Left ventricle myocardium inferior (tissue), 1 donor: Measurements from ENCODE around the gene TMEM214. TPM values are rescaled to one million over a fixed set of nuclear protein-coding genes. Genes with fewer than 3 reads are reported as not detected.

Experiments used
- DNase-seq: peaks from one replicate; pipeline ENCODE4 v3.0.0-alpha.2; 2020
- H3K27ac ChIP-seq: fragments of 200-600 bp; replicated peaks from 2 replicates; pipeline ENCODE4 v1.8.0; 2021
- H3K27me3 ChIP-seq: fragments of 200-600 bp; 2 replicates; pipeline ENCODE4 v1.8.0; 2021; ENCODE audit warnings: low read depth
- H3K36me3 ChIP-seq: fragments of 200-600 bp; 2 replicates; pipeline ENCODE4 v1.8.0; 2021
- H3K4me1 ChIP-seq: fragments of 200-600 bp; 2 replicates; pipeline ENCODE4 v1.8.0; 2021
- H3K4me3 ChIP-seq: fragments of 200-600 bp; 2 replicates; pipeline ENCODE4 v1.8.0; 2021; ENCODE audit warnings: mild to moderate bottlenecking, moderate library complexity
- H3K9me3 ChIP-seq: fragments of 200-600 bp; replicated peaks from 2 replicates; pipeline ENCODE4 v1.8.0; 2021
- CTCF ChIP-seq: fragments of 200-600 bp; IDR thresholded peaks from 2 replicates; pipeline ENCODE4 v1.8.0; 2021; ENCODE audit warnings: antibody characterized with exemption, mild to moderate bottlenecking, borderline replicate concordance
- intact Hi-C: fragments of 100-400 bp; cut with micrococcal nuclease; formaldehyde crosslinking; loops from one replicate; pipeline ENCODE4 v1.11.0; 2022
- long read RNA-seq: library from polyadenylated mRNA; unstranded; transcript quantifications from one replicate; pipeline ENCODE4 v2.0.0, GENCODE V29; 2021
- total RNA-seq: library from RNA; stranded (reverse); fragmentation: NEBNext Ultra II Directional; extraction: Animal tissue kit (Norgen Biotek cat#: 25700); gene quantifications from one replicate; pipeline ENCODE4 v1.2.1, GENCODE V29; 2021
- donor health status: DM: no; HTN: yes; CAD: no; lungs with severe emphysema.

TMEM214 gene, protein sequence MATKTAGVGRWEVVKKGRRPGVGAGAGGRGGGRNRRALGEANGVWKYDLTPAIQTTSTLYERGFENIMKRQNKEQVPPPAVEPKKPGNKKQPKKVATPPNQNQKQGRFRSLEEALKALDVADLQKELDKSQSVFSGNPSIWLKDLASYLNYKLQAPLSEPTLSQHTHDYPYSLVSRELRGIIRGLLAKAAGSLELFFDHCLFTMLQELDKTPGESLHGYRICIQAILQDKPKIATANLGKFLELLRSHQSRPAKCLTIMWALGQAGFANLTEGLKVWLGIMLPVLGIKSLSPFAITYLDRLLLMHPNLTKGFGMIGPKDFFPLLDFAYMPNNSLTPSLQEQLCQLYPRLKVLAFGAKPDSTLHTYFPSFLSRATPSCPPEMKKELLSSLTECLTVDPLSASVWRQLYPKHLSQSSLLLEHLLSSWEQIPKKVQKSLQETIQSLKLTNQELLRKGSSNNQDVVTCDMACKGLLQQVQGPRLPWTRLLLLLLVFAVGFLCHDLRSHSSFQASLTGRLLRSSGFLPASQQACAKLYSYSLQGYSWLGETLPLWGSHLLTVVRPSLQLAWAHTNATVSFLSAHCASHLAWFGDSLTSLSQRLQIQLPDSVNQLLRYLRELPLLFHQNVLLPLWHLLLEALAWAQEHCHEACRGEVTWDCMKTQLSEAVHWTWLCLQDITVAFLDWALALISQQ
- total RNA-seq: 31.4 TPM
- long read RNA-seq, transcript TMEM214-201 (17 exons, 2,990 nt): major isoform, 25 of 57 reads
- long read RNA-seq, partial matches to known transcripts: 9 of 57 reads
- long read RNA-seq, other reads (novel, unspliced or antisense): 19 of 57 reads

DNA sequence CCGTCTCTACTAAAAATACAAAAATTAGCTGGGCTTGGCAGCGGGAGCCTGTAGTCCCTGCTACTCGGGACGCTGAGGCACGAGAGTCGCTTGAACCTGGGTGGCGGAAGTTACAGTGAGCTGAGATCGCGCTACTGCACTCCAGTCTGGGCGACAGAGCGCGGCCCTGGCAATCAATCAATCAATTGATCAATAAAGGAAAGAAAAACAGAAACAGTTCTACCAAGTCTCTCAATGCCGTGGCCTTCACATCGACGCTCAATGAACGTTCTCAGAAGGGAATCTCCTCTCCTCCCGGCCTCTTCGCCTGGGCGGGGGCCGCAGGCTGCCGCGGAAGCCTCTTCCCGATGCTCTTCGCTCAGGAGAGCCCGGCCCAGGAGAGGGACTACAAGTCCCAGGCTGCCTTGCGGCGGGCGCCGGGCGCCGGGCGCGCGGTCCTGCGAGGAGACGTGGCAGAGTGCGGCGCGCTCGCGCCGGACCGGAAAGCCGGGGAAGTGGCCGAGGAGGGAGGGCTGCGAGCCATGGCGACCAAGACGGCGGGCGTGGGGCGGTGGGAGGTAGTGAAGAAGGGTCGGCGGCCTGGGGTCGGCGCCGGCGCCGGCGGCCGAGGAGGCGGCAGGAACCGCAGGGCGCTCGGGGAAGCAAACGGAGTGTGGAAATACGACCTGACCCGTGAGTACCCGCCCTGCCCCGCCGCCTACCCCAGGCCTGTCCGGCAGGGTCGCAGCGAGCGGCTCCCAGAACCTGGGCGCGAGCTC, at the start of gene TMEM214:
Gene TMEM214 (plus strand): TSS at position 471 of the 758 bp plus-strand sequence. CDS start 51 bp downstream, at position 522.
- no peaks in the 10 kb centered on the region for H3K27me3 ChIP-seq
- peak within 1 kb of the TSS; percentile 92 for H3K27ac ChIP-seq
- H3K9me3 ChIP-seq: no peaks in the 10 kb centered on the region
- peak; percentile 30 for TF ChIP-seq CTCF
- peaks cover 38% of the 10 kb centered on the region for H3K4me1 ChIP-seq
- intact Hi-C loops: no loop called here
- peak; percentile 92 for DNase-seq
- H3K4me3 ChIP-seq: peak within 1 kb of the TSS; percentile 79
- H3K36me3 ChIP-seq: peaks cover 42% of the 10 kb centered on the region

DNA sequence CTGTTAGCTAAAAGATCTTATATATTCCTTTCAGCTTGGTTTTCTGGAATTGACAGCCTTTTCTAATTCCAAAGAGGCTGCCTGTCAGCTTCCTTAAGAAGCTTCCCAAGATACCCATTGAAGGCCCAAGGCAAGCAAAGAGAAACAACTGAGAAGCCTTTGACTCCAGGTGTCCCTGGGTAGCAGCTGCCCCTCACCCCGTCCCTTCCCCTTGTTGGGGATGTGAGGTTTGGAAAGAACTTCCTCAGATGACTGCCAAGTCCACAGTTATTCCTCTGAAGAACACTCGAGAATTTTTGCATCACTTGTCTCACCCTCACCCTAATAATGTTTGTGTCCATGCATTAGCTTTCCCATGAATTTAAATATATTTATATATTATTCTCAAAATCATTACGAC, 49.0 kb upstream of the TMEM214 start:
- Histone ChIP-seq H3K4me3 (no peak overlapping the region), H3K27me3 (no peaks in the 10 kb centered on the region), H3K4me1 (peaks cover 33% of the 10 kb centered on the region), H3K27ac (no peak overlapping the region), H3K9me3 (no peaks in the 10 kb centered on the region), H3K36me3 (no peaks in the 10 kb centered on the region)
- TF ChIP-seq CTCF: no peak
- no peak for DNase-seq
- intact Hi-C loops: no loop called here

GRCh38 chr2:26985807-26986206, 47.0 kb upstream of the TMEM214 start:
- DNase-seq: no peak
- H3K27ac ChIP-seq: no peak overlapping the region
- H3K4me3 ChIP-seq: no peak overlapping the region
- H3K36me3 ChIP-seq: no peaks in the 10 kb centered on the region
- TF ChIP-seq CTCF: no peak
- peaks cover 22% of the 10 kb centered on the region for H3K4me1 ChIP-seq
- no peaks in the 10 kb centered on the region for H3K27me3 ChIP-seq
- no peaks in the 10 kb centered on the region for H3K9me3 ChIP-seq
- intact Hi-C loops: no loop called here

DNA sequence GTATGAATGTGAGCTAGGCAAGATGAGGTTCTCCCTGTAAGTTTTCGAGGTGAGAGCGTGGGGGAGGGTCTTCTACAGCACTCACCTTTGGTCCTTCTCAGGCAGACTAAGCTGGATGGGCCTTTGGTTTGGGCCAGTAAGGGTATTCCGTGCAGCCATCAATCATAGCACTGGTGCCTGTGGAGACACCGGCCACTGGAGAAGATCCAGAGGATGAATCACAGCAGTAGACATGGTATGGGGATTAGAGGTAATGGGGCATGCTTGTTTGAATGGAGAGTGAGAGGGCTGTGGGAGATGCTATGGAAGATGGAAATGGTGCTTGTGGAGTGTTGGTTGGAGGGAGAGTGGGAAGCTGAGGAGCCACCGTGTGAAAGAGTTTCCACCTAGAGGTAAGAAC, 46.2 kb upstream of the TMEM214 start:
- no peak for TF ChIP-seq CTCF
- H3K4me3 ChIP-seq: no peak overlapping the region
- H3K36me3 ChIP-seq: no peaks in the 10 kb centered on the region
- peaks cover 19% of the 10 kb centered on the region for H3K4me1 ChIP-seq
- H3K27me3 ChIP-seq: no peaks in the 10 kb centered on the region
- intact Hi-C loops: no loop called here
- H3K27ac ChIP-seq: no peak overlapping the region
- H3K9me3 ChIP-seq: no peaks in the 10 kb centered on the region
- no peak for DNase-seq
